GM19025 (cell line): Measurements from ENCODE around the gene POPDC2.

Experiments
- ATAC-seq: cut with Tn5 transposase; IDR thresholded peaks from one replicate; pipeline ENCODE4 v1.9.1; 2021; ENCODE audit warnings: mild to moderate bottlenecking, low read depth, moderate library complexity; ENCODE audit not compliant: unreplicated experiment

POPDC2 gene

GRCh38 chr3:119672776-119673175 lies 12.4 kb upstream of the POPDC2 start:
- ATAC-seq = no peak

GRCh38 chr3:119669906-119670570 lies 9.6 kb upstream of the POPDC2 start:
- ATAC-seq = no peak

GRCh38 chr3:119665954-119666559 lies 5.7 kb upstream of the POPDC2 start:
- no peak for ATAC-seq

- no peak for ATAC-seq
These were observed 4.5 kb upstream of the POPDC2 start for GRCh38 chr3:119664850-119665379.

GRCh38 chr3:119664370-119664769 lies 4.0 kb upstream of the POPDC2 start:
- no peak for ATAC-seq

GRCh38 chr3:119663885-119664284 lies 3.5 kb upstream of the POPDC2 start:
- ATAC-seq = no peak

GRCh38 chr3:119662604-119663373 lies 2.4 kb upstream of the POPDC2 start:
- ATAC-seq = no peak

GRCh38 chr3:119659606-119660291 lies 640 bp downstream of the POPDC2 start:
- ATAC-seq = no peak

GRCh38 chr3:119658994-119659393 lies 1.4 kb downstream of the POPDC2 start:
- no peak for ATAC-seq

GRCh38 chr3:119657887-119658702 lies 2.3 kb downstream of the POPDC2 start:
- no peak for ATAC-seq

- ATAC-seq = no peak
These were observed 6.5 kb downstream of the POPDC2 start for GRCh38 chr3:119653876-119654275.

GRCh38 chr3:119652306-119653033 lies 7.9 kb downstream of the POPDC2 start:
- no peak for ATAC-seq

GRCh38 chr3:119649761-119650160 lies 10.6 kb downstream of the POPDC2 start:
- no peak for ATAC-seq

GRCh38 chr3:119647843-119648575 lies 12.4 kb downstream of the POPDC2 start:
- no peak for ATAC-seq

- no peak for ATAC-seq
These were observed 13.2 kb downstream of the POPDC2 start for GRCh38 chr3:119647171-119647570.

GRCh38 chr3:119645813-119646212 lies 14.6 kb downstream of the POPDC2 start:
- no peak for ATAC-seq

- no peak for ATAC-seq
These were observed 15.9 kb downstream of the POPDC2 start for GRCh38 chr3:119644481-119644880.

GRCh38 chr3:119643528-119643927 lies 16.9 kb downstream of the POPDC2 start:
- ATAC-seq = no peak
